ENCODE results near the gene DIO3. TPM values are rescaled to one million over a fixed set of nuclear protein-coding genes. Genes with fewer than 3 reads are reported as not detected.

Gene DIO3
- polyA plus RNA-seq, 1 donor from 2014 or later = 49.2 TPM

- H3K27ac ChIP-seq (ENCODE audit: low read length) = no peak overlapping the region
- H3K9ac ChIP-seq (ENCODE audit: low read length) = no peak overlapping the region
- H3F3A ChIP-seq (ENCODE audit: insufficient read depth, low read length, poor library complexity, severe bottlenecking) = no peaks in the 10 kb centered on the region
- no peak overlapping the region for H2AFZ ChIP-seq (ENCODE audit: low read depth, low read length)
- TF ChIP-seq POLR2AphosphoS5 (IDR thresholded peaks at IDR 0.05) (no peak), RAD21 (conservative IDR thresholded peaks at IDR 0.05) (no peak), EP300 (conservative IDR thresholded peaks at IDR 0.05; ENCODE audit: poor library complexity, severe bottlenecking) (no peak), REST (IDR thresholded peaks at IDR 0.05; ENCODE audit: borderline replicate concordance) (no peak), EZH2 (IDR thresholded peaks at IDR 0.05; ENCODE audit: borderline replicate concordance, insufficient read depth, low read length, poor library complexity, severe bottlenecking) (no peak), MXI1 (conservative IDR thresholded peaks at IDR 0.05; ENCODE audit: poor library complexity, severe bottlenecking) (no peak), SMC3 (conservative IDR thresholded peaks at IDR 0.05; ENCODE audit: poor library complexity) (no peak), TAF1 (IDR thresholded peaks at IDR 0.05; ENCODE audit: low read depth) (no peak)
- TF ChIP-seq, protein P1, sequence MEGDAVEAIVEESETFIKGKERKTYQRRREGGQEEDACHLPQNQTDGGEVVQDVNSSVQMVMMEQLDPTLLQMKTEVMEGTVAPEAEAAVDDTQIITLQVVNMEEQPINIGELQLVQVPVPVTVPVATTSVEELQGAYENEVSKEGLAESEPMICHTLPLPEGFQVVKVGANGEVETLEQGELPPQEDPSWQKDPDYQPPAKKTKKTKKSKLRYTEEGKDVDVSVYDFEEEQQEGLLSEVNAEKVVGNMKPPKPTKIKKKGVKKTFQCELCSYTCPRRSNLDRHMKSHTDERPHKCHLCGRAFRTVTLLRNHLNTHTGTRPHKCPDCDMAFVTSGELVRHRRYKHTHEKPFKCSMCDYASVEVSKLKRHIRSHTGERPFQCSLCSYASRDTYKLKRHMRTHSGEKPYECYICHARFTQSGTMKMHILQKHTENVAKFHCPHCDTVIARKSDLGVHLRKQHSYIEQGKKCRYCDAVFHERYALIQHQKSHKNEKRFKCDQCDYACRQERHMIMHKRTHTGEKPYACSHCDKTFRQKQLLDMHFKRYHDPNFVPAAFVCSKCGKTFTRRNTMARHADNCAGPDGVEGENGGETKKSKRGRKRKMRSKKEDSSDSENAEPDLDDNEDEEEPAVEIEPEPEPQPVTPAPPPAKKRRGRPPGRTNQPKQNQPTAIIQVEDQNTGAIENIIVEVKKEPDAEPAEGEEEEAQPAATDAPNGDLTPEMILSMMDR (IDR thresholded peaks at IDR 0.05; ENCODE audit: poor library complexity, severe bottlenecking) = no peak
- H3K36me3 ChIP-seq (ENCODE audit: insufficient read depth, low read length) = no peaks in the 10 kb centered on the region
- H3K9me3 ChIP-seq (ENCODE audit: low read length) = no peaks in the 10 kb centered on the region
- H3K27me3 ChIP-seq (ENCODE audit: insufficient read depth, low read depth, low read length) = no peaks in the 10 kb centered on the region
- no peaks in the 10 kb centered on the region for H3K79me2 ChIP-seq (replicated peaks; ENCODE audit: insufficient read depth, low read length)
- no peak overlapping the region for H3K4me3 ChIP-seq (ENCODE audit: low read length)
- no peak overlapping the region for H3K4me2 ChIP-seq (ENCODE audit: low read length)
- no peaks in the 10 kb centered on the region for H4K20me1 ChIP-seq (ENCODE audit: insufficient read depth)
- H3K9me2 ChIP-seq (ENCODE audit: insufficient read depth, low read length) = no peaks in the 10 kb centered on the region
Measured at GRCh38 chr14:101591582-101591981, 30.3 kb downstream of the DIO3 start.

GRCh38 chr14:101593411-101594238, 32.3 kb downstream of the DIO3 start:
- Histone ChIP-seq H3K79me2 (replicated peaks; ENCODE audit: insufficient read depth, low read length) (no peaks in the 10 kb centered on the region), H3K9me2 (ENCODE audit: insufficient read depth, low read length) (no peaks in the 10 kb centered on the region), H2AFZ (ENCODE audit: low read depth, low read length) (no peak overlapping the region), H3F3A (ENCODE audit: insufficient read depth, low read length, poor library complexity, severe bottlenecking) (no peaks in the 10 kb centered on the region), H3K36me3 (ENCODE audit: insufficient read depth, low read length) (no peaks in the 10 kb centered on the region), H4K20me1 (ENCODE audit: insufficient read depth) (no peaks in the 10 kb centered on the region), H3K4me3 (ENCODE audit: low read length) (no peak overlapping the region), H3K27me3 (ENCODE audit: insufficient read depth, low read depth, low read length) (no peaks in the 10 kb centered on the region), H3K4me2 (ENCODE audit: low read length) (no peak overlapping the region), H3K9me3 (ENCODE audit: low read length) (no peaks in the 10 kb centered on the region), H3K9ac (ENCODE audit: low read length) (no peak overlapping the region), H3K27ac (ENCODE audit: low read length) (no peak overlapping the region)
- TF ChIP-seq MXI1 (conservative IDR thresholded peaks at IDR 0.05; ENCODE audit: poor library complexity, severe bottlenecking) (no peak), EZH2 (IDR thresholded peaks at IDR 0.05; ENCODE audit: borderline replicate concordance, insufficient read depth, low read length, poor library complexity, severe bottlenecking) (no peak), SMC3 (conservative IDR thresholded peaks at IDR 0.05; ENCODE audit: poor library complexity) (no peak), EP300 (conservative IDR thresholded peaks at IDR 0.05; ENCODE audit: poor library complexity, severe bottlenecking) (no peak), TAF1 (IDR thresholded peaks at IDR 0.05; ENCODE audit: low read depth) (no peak), POLR2AphosphoS5 (IDR thresholded peaks at IDR 0.05) (no peak), REST (IDR thresholded peaks at IDR 0.05; ENCODE audit: borderline replicate concordance) (no peak), RAD21 (conservative IDR thresholded peaks at IDR 0.05) (no peak)
- TF ChIP-seq, protein P1 (IDR thresholded peaks at IDR 0.05; ENCODE audit: poor library complexity, severe bottlenecking) = no peak

Data from neural cell (in vitro differentiated cells).